CD4-positive, alpha-beta T cell (primary cell): ENCODE data around the gene SCAANT1. TPM values are rescaled to one million over a fixed set of nuclear protein-coding genes. Genes with fewer than 3 reads are reported as not detected.

ENCODE experiments used
- ATAC-seq: fragments of 200-7000 bp; cut with Tn5 transposase; one replicate; pipeline ENCODE4 v1.10.0; 2022; ENCODE audit warnings: mild to moderate bottlenecking; ENCODE audit not compliant: poor library complexity
- CTCF ChIA-PET: fragments of 350-600 bp; sonication (Branson Sonifier 250); formaldehyde crosslinking; loops from one replicate; lab custom pipeline; 2021; ENCODE audit warnings: antibody characterized with exemption, inconsistent platforms; lab: Charles Lee
- POLR2A ChIA-PET: fragments of 350-600 bp; sonication (Branson Sonifier 250); formaldehyde crosslinking; loops from one replicate; lab custom pipeline; 2021; ENCODE audit warnings: antibody characterized with exemption, inconsistent platforms; lab: Charles Lee
- DNase-seq, 14 experiments: peaks; one replicate each; pipeline ENCODE4 v3.0.0-alpha.2; 2013 to 2020; ENCODE audit warnings: mixed read lengths in 2 of 14
- H3K27ac ChIP-seq, 2 donors: one replicate each; pipeline versions ENCODE4 v1.5.1 to v1.7.0; 2013; ENCODE audit warnings: low read length in 2 of 2, low read depth in 1 of 2, mild to moderate bottlenecking in 1 of 2
- H3K27me3 ChIP-seq, 2 experiments: 1 replicate in 1 of 2; 2 replicates in 1 of 2; pipeline versions ENCODE4 v1.6.1 to v1.7.0; 2013; ENCODE audit warnings: low read length in 2 of 2, control low read depth in 1 of 2, mild to moderate bottlenecking in 1 of 2, moderate library complexity in 1 of 2; ENCODE audit not compliant: insufficient read depth in 2 of 2, control insufficient read depth in 1 of 2
- H3K36me3 ChIP-seq: one replicate; pipeline ENCODE4 v1.6.1; 2013; ENCODE audit warnings: low read length, control low read depth; ENCODE audit not compliant: insufficient read depth
- H3K4me1 ChIP-seq: one replicate; pipeline ENCODE4 v1.6.1; 2013; ENCODE audit warnings: low read length, control low read depth; ENCODE audit not compliant: insufficient read depth
- H3K4me3 ChIP-seq: one replicate; pipeline ENCODE4 v1.5.1; 2013; ENCODE audit warnings: mild to moderate bottlenecking, low read length, moderate library complexity
- H3K9me3 ChIP-seq, 2 experiments: 1 replicate in 1 of 2; 2 replicates in 1 of 2; pipeline versions ENCODE4 v1.6.1 to v1.7.0; 2013; ENCODE audit warnings: low read length in 2 of 2, mild to moderate bottlenecking in 2 of 2, control low read depth in 1 of 2, moderate library complexity in 1 of 2; ENCODE audit not compliant: control insufficient read depth in 1 of 2, insufficient read depth in 1 of 2
- H3K27ac Mint-ChIP-seq: one replicate; pipeline ENCODE4 v1.8.0; 2020; ENCODE audit warnings: mixed read lengths
- H3K27me3 Mint-ChIP-seq: one replicate; pipeline ENCODE4 v1.8.0; 2021; ENCODE audit warnings: mixed read lengths
- H3K36me3 Mint-ChIP-seq: one replicate; pipeline ENCODE4 v1.8.0; 2021; ENCODE audit warnings: low read depth, mixed read lengths
- H3K4me1 Mint-ChIP-seq: one replicate; pipeline ENCODE4 v1.8.0; 2021; ENCODE audit warnings: low read depth, mixed read lengths
- H3K4me3 Mint-ChIP-seq: one replicate; pipeline ENCODE4 v1.8.0; 2020; ENCODE audit warnings: mild to moderate bottlenecking, mixed read lengths
- H3K9me3 Mint-ChIP-seq: one replicate; pipeline ENCODE4 v1.8.0; 2020; ENCODE audit warnings: mixed read lengths
- CTCF ChIP-seq: fragments of 200-600 bp; IDR thresholded peaks from one replicate; pipeline ENCODE4 v1.8.0; 2022; ENCODE audit warnings: antibody characterized with exemption, mild to moderate bottlenecking
- intact Hi-C, 2 experiments: fragments of 100-400 bp; cut with DNase I in 1 of 2; cut with micrococcal nuclease in 1 of 2; formaldehyde crosslinking; loops; one replicate each; pipeline versions ENCODE4 v1.15.1 to v1.9.0; 2023 to 2025; cut with DNase I, micrococcal nuclease
- total RNA-seq, 174 experiments: library from RNA in 2 of 174; stranded (reverse) in 2 of 174; gene quantifications; one replicate each; pipeline ENCODE4 v1.2.3 and lab custom pipeline; 2021 to 2026

Gene SCAANT1
- total RNA-seq, 2 experiments from 2014 or later: 1.4 to 2.1 TPM

GRCh38 chr3:63863150-63864007, 48.8 kb downstream of the SCAANT1 start, which contains the start of the genes ATXN7 and THOC7:
TSS of gene ATXN7 (plus strand) at chr3:63863867. CDS start at chr3:63912599, 48,732 bp downstream.
TSS of gene THOC7 (minus strand) at chr3:63863805. CDS start at chr3:63863790, 15 bp downstream.
- ATAC-seq (peak; percentile 84), DNase-seq (peak; percentile 55 to 89 (median 68))
- H3K9me3 Mint-ChIP-seq: no peaks in the 10 kb centered on the region
- H3K27ac Mint-ChIP-seq: peak within 1 kb of the TSS; percentile 86
- H3K4me1 Mint-ChIP-seq: peaks cover 73% of the 10 kb centered on the region
- no peaks in the 10 kb centered on the region for H3K27me3 Mint-ChIP-seq
- peak within 1 kb of the TSS; percentile 89 for H3K4me3 Mint-ChIP-seq
- no peaks in the 10 kb centered on the region for H3K27me3 ChIP-seq
- ChIA-PET CTCF (no interaction called here), POLR2A (interaction anchor here (1.0 to 2.9 kb wide), 6 partner anchors 14 to 160 kb away, joined by 5 to 20 read pairs (median 7); partner anchors contain the start of genes PSMD6 and SCAANT1)
- H3K36me3 ChIP-seq: no peaks in the 10 kb centered on the region
- peak within 1 kb of the TSS in 1 of 2 donors; percentile 50 for H3K27ac ChIP-seq
- no peaks in the 10 kb centered on the region for H3K9me3 ChIP-seq
- peak within 1 kb of the TSS; percentile 85 for H3K4me3 ChIP-seq
- intact Hi-C loops: loop anchor here (1.0 to 5.0 kb wide), 5 partner anchors 48 to 159 kb away; partner anchors contain the start of genes PSMD6 (in 2 of the 2) and SCAANT1 (in 1 of the 2)
- peaks cover 24% of the 10 kb centered on the region for H3K36me3 Mint-ChIP-seq
- no peak for TF ChIP-seq CTCF
- peaks cover 34% of the 10 kb centered on the region for H3K4me1 ChIP-seq

GRCh38 chr3:63862804-63863149, 49.4 kb downstream of the SCAANT1 start:
- Histone ChIP-seq H3K27me3 (no peaks in the 10 kb centered on the region), H3K36me3 (no peaks in the 10 kb centered on the region), H3K4me1 (peaks cover 34% of the 10 kb centered on the region), H3K27ac (no peak overlapping the region), H3K9me3 (no peaks in the 10 kb centered on the region), H3K4me3 (peak overlapping the region; percentile 85)
- peak overlapping the region; percentile 77 for H3K27ac Mint-ChIP-seq
- H3K27me3 Mint-ChIP-seq: no peaks in the 10 kb centered on the region
- intact Hi-C loops: loop anchor here (1.0 to 5.0 kb wide), 5 partner anchors 49 to 160 kb away; partner anchors contain the start of genes PSMD6 (in 2 of the 2) and SCAANT1 (in 1 of the 2)
- H3K4me1 Mint-ChIP-seq: peaks cover 74% of the 10 kb centered on the region
- CTCF ChIA-PET: no interaction called here
- no peak for DNase-seq
- peaks cover 21% of the 10 kb centered on the region for H3K36me3 Mint-ChIP-seq
- POLR2A ChIA-PET: interaction anchor here (1.1 to 2.9 kb wide), 5 partner anchors 15 to 105 kb away, joined by 3 to 20 read pairs (median 6); partner anchors contain the start of gene SCAANT1
- no peaks in the 10 kb centered on the region for H3K9me3 Mint-ChIP-seq
- TF ChIP-seq CTCF: no peak
- ATAC-seq: no peak
- H3K4me3 Mint-ChIP-seq: peak overlapping the region; percentile 76

Other genes starting within 250 kb of the SCAANT1 start
- not detected for gene C3orf49, start 93.1 kb downstream of the SCAANT1 start, total RNA-seq
- gene THOC7, start 48.6 kb downstream of the SCAANT1 start, total RNA-seq: 10 to 100 TPM; 21.6 to 23.7 TPM
- gene ATXN7, start 48.5 kb downstream of the SCAANT1 start, total RNA-seq: 100 to 1,000 TPM; 289 to 304 TPM
- 100 to 1,000 TPM; 119 to 126 TPM for gene PSMD6, start 111.1 kb upstream of the SCAANT1 start, total RNA-seq